ENCODE data around the gene CCDC126.

- TF ChIP-seq POLR2A (IDR thresholded peaks at IDR 0.05; ENCODE audit: low read depth, low read length) (no peak), POLR2AphosphoS5 (IDR thresholded peaks at IDR 0.05; ENCODE audit: low read depth, low read length) (no peak), POU2F2 (IDR thresholded peaks at IDR 0.05; ENCODE audit: low read depth, low read length) (no peak), TAF1 (IDR thresholded peaks at IDR 0.05; ENCODE audit: low read depth, low read length) (no peak), SPI1 (IDR thresholded peaks at IDR 0.05; ENCODE audit: low read depth, low read length) (no peak), PAX5 (IDR thresholded peaks at IDR 0.05; ENCODE audit: insufficient read depth, low read length, severe bottlenecking) (no peak)
Observed at GRCh38 chr7:23653942-23654341, 56.8 kb downstream of the CCDC126 start.

Data from GM12891 (cell line).